Measurements from ENCODE around the gene EMX1.

DNA sequence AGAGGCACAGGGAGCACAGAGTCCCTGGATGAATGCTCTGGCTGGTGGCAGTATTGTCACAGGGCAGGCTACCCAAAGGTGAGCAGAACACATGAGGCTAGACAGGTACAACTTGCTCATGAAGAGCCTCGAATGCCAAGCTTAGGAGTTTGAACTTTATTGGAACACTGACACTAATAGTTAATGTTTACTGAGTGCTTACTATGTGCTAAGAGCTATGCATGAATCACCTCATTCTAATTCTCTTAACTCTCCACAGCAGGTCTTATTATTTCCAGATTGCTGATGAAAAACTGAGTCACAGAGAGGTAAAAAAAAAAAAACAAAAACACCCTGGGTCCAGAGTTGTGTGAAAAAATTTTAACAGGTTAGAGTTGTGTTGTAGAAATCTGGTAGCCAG is 6.1 kb upstream of the EMX1 start:
- TF ChIP-seq YY1 (IDR thresholded peaks at IDR 0.05; ENCODE audit: insufficient read depth, insufficient read length): no peak
- TF ChIP-seq ZNF274 (IDR thresholded peaks at IDR 0.05; ENCODE audit: low read depth, low read length): no peak
- TF ChIP-seq SUZ12 (IDR thresholded peaks at IDR 0.05; ENCODE audit: extremely low read depth, insufficient read depth, insufficient read length): no peak

Measured in NT2/D1 (cell line).